ENCODE measurements around the gene LRRC43.
"Not testable (repeated sequence)": the region's sequence is repeated elsewhere in the genome, so short reads cannot be mapped to it uniquely, and the experiment has no call there.

The LRRC43 gene

GRCh38 chr12:122172262-122172939 lies 10.5 kb upstream of the LRRC43 start:
- H2BK12ac ChIP-seq (ENCODE audit: low read length), result no peak overlapping the region
- H3K4me1 ChIP-seq (ENCODE audit: control insufficient read depth in 1 of 2, insufficient read depth in 2 of 2, low read length in 2 of 2), result no peaks in the 10 kb centered on the region
- no peak overlapping the region for H3K27ac ChIP-seq (ENCODE audit: low read depth, low read length)
- no peak overlapping the region for H3K14ac ChIP-seq (ENCODE audit: low read length)
- H3K36me3 ChIP-seq (ENCODE audit: control insufficient read depth in 1 of 2, insufficient read depth in 2 of 2, low read length in 2 of 2), result no peaks in the 10 kb centered on the region
- no peak overlapping the region for H2BK120ac ChIP-seq (ENCODE audit: insufficient read depth, low read length, poor library complexity)
- no peak overlapping the region for H3K4ac ChIP-seq (ENCODE audit: low read depth, low read length)
- H3K4me2 ChIP-seq (ENCODE audit: low read length), result no peak overlapping the region
- no peaks in the 10 kb centered on the region for H3K9me3 ChIP-seq (ENCODE audit: insufficient read depth, low read depth, low read length)
- no peak overlapping the region for H2AK5ac ChIP-seq (ENCODE audit: low read length)
- no peaks in the 10 kb centered on the region for H3K79me1 ChIP-seq (ENCODE audit: low read length)
- no peak overlapping the region for H2BK5ac ChIP-seq (ENCODE audit: low read depth, low read length, poor library complexity)
- no CpG with 5 or more reads among the region's 17 CpGs for WGBS (ENCODE audit: extremely low coverage, insufficient coverage, insufficient read length)
- no peak overlapping the region for H3K18ac ChIP-seq (ENCODE audit: low read length)
- H4K8ac ChIP-seq (ENCODE audit: low read depth, low read length), result no peak overlapping the region
- H4K91ac ChIP-seq (ENCODE audit: low read depth, low read length), result no peak overlapping the region
- H2AFZ ChIP-seq (ENCODE audit: insufficient read depth, low read length, poor library complexity), result no peak overlapping the region
- no peak overlapping the region for H3K9ac ChIP-seq (ENCODE audit: low read length)
- no peak overlapping the region for H4K12ac ChIP-seq (ENCODE audit: low read depth, low read length)
- no peak for DNase-seq
- H3K79me2 ChIP-seq (ENCODE audit: control insufficient read depth, insufficient read depth, low read length, poor library complexity), result no peaks in the 10 kb centered on the region
- H3K4me3 ChIP-seq (ENCODE audit: low read depth, low read length), result no peak overlapping the region
- no peak overlapping the region for H3K23ac ChIP-seq (ENCODE audit: low read length)
- H3K27me3 ChIP-seq (ENCODE audit: insufficient read depth, low read length), result no peaks in the 10 kb centered on the region

- WGBS (ENCODE audit: extremely low coverage, insufficient coverage, insufficient read length), result no CpG with 5 or more reads among the region's 17 CpGs
Observed at GRCh38 chr12:122174155-122174845, 8.6 kb upstream of the LRRC43 start, which contains the start of gene IL31. TSS of gene IL31 (minus strand) at chr12:122174221. CDS start at chr12:122174172, 49 bp downstream.

GRCh38 chr12:122176473-122176872 lies 6.5 kb upstream of the LRRC43 start:
- H3K23ac ChIP-seq (ENCODE audit: low read length); H3K4me1 ChIP-seq (ENCODE audit: control insufficient read depth in 1 of 2, insufficient read depth in 2 of 2, low read length in 2 of 2); H3K4me3 ChIP-seq (ENCODE audit: low read depth, low read length); H3K14ac ChIP-seq (ENCODE audit: low read length); DNase-seq; H3K4ac ChIP-seq (ENCODE audit: low read depth, low read length); H3K27ac ChIP-seq (ENCODE audit: low read depth, low read length); H3K36me3 ChIP-seq (ENCODE audit: control insufficient read depth in 1 of 2, insufficient read depth in 2 of 2, low read length in 2 of 2); H3K27me3 ChIP-seq (ENCODE audit: insufficient read depth, low read length); H3K9me3 ChIP-seq (ENCODE audit: insufficient read depth, low read depth, low read length); H4K12ac ChIP-seq (ENCODE audit: low read depth, low read length); H3K79me1 ChIP-seq (ENCODE audit: low read length); H3K18ac ChIP-seq (ENCODE audit: low read length); H2BK120ac ChIP-seq (ENCODE audit: insufficient read depth, low read length, poor library complexity); H3K9ac ChIP-seq (ENCODE audit: low read length); H2AK5ac ChIP-seq (ENCODE audit: low read length); H3K4me2 ChIP-seq (ENCODE audit: low read length); H4K8ac ChIP-seq (ENCODE audit: low read depth, low read length); H2AFZ ChIP-seq (ENCODE audit: insufficient read depth, low read length, poor library complexity); H2BK5ac ChIP-seq (ENCODE audit: low read depth, low read length, poor library complexity); H4K91ac ChIP-seq (ENCODE audit: low read depth, low read length); H2BK12ac ChIP-seq (ENCODE audit: low read length); H3K79me2 ChIP-seq (ENCODE audit: control insufficient read depth, insufficient read depth, low read length, poor library complexity): not testable (repeated sequence)
- no CpG with 5 or more reads among the region's 4 CpGs for WGBS (ENCODE audit: extremely low coverage, insufficient coverage, insufficient read length)

More at GRCh38 chr12:122174155-122174845, 8.6 kb upstream of the LRRC43 start, which contains the start of gene IL31:
- H3K18ac ChIP-seq (ENCODE audit: low read length), result no peak within 1 kb of the TSS
- no peak within 1 kb of the TSS for H2AK5ac ChIP-seq (ENCODE audit: low read length)
- no peak within 1 kb of the TSS for H3K4me3 ChIP-seq (ENCODE audit: low read depth, low read length)
- H4K91ac ChIP-seq (ENCODE audit: low read depth, low read length), result no peak within 1 kb of the TSS
- no peaks in the 10 kb centered on the region for H3K4me1 ChIP-seq (ENCODE audit: control insufficient read depth in 1 of 2, insufficient read depth in 2 of 2, low read length in 2 of 2)
- no peak within 1 kb of the TSS for H4K8ac ChIP-seq (ENCODE audit: low read depth, low read length)
- H3K23ac ChIP-seq (ENCODE audit: low read length), result no peak within 1 kb of the TSS
- DNase-seq, result no peak
- no peak within 1 kb of the TSS for H3K9ac ChIP-seq (ENCODE audit: low read length)
- H2BK120ac ChIP-seq (ENCODE audit: insufficient read depth, low read length, poor library complexity), result no peak within 1 kb of the TSS
- H2AFZ ChIP-seq (ENCODE audit: insufficient read depth, low read length, poor library complexity), result no peak within 1 kb of the TSS
- H3K36me3 ChIP-seq (ENCODE audit: control insufficient read depth in 1 of 2, insufficient read depth in 2 of 2, low read length in 2 of 2), result no peaks in the 10 kb centered on the region
- H2BK12ac ChIP-seq (ENCODE audit: low read length), result no peak within 1 kb of the TSS
- no peaks in the 10 kb centered on the region for H3K79me2 ChIP-seq (ENCODE audit: control insufficient read depth, insufficient read depth, low read length, poor library complexity)
- H3K79me1 ChIP-seq (ENCODE audit: low read length), result no peaks in the 10 kb centered on the region
- H2BK5ac ChIP-seq (ENCODE audit: low read depth, low read length, poor library complexity), result no peak within 1 kb of the TSS
- no peaks in the 10 kb centered on the region for H3K9me3 ChIP-seq (ENCODE audit: insufficient read depth, low read depth, low read length)
- no peak within 1 kb of the TSS for H4K12ac ChIP-seq (ENCODE audit: low read depth, low read length)
- H3K27me3 ChIP-seq (ENCODE audit: insufficient read depth, low read length), result no peaks in the 10 kb centered on the region
- no peak within 1 kb of the TSS for H3K27ac ChIP-seq (ENCODE audit: low read depth, low read length)
- H3K4me2 ChIP-seq (ENCODE audit: low read length), result no peak within 1 kb of the TSS
- H3K4ac ChIP-seq (ENCODE audit: low read depth, low read length), result no peak within 1 kb of the TSS
- H3K14ac ChIP-seq (ENCODE audit: low read length), result no peak within 1 kb of the TSS

- H3K79me2 ChIP-seq (ENCODE audit: control insufficient read depth, insufficient read depth, low read length, poor library complexity), result peaks cover 2% of the 10 kb centered on the region
- H2BK12ac ChIP-seq (ENCODE audit: low read length), result no peak overlapping the region
- H3K27ac ChIP-seq (ENCODE audit: low read depth, low read length), result no peak overlapping the region
- H3K4me1 ChIP-seq (ENCODE audit: control insufficient read depth in 1 of 2, insufficient read depth in 2 of 2, low read length in 2 of 2), result peaks cover 0 to 3% of the 10 kb centered on the region in 2 experiments
- H3K4me3 ChIP-seq (ENCODE audit: low read depth, low read length), result no peak overlapping the region
- H3K18ac ChIP-seq (ENCODE audit: low read length), result no peak overlapping the region
- H2AFZ ChIP-seq (ENCODE audit: insufficient read depth, low read length, poor library complexity), result no peak overlapping the region
- H3K9me3 ChIP-seq (ENCODE audit: insufficient read depth, low read depth, low read length), result no peaks in the 10 kb centered on the region
- no peak overlapping the region for H4K8ac ChIP-seq (ENCODE audit: low read depth, low read length)
- no peak overlapping the region for H2BK5ac ChIP-seq (ENCODE audit: low read depth, low read length, poor library complexity)
- peak overlapping the region; percentile 95 for H3K4me2 ChIP-seq (ENCODE audit: low read length)
- H3K9ac ChIP-seq (ENCODE audit: low read length), result no peak overlapping the region
- no peak overlapping the region for H4K91ac ChIP-seq (ENCODE audit: low read depth, low read length)
- WGBS (ENCODE audit: extremely low coverage, insufficient coverage, insufficient read length), result no CpG with 5 or more reads among the region's 10 CpGs
- no peak overlapping the region for H3K14ac ChIP-seq (ENCODE audit: low read length)
- no peaks in the 10 kb centered on the region for H3K36me3 ChIP-seq (ENCODE audit: control insufficient read depth in 1 of 2, insufficient read depth in 2 of 2, low read length in 2 of 2)
- H3K79me1 ChIP-seq (ENCODE audit: low read length), result no peaks in the 10 kb centered on the region
- H2BK120ac ChIP-seq (ENCODE audit: insufficient read depth, low read length, poor library complexity), result no peak overlapping the region
- DNase-seq, result no peak
- no peak overlapping the region for H4K12ac ChIP-seq (ENCODE audit: low read depth, low read length)
- no peaks in the 10 kb centered on the region for H3K27me3 ChIP-seq (ENCODE audit: insufficient read depth, low read length)
- H3K23ac ChIP-seq (ENCODE audit: low read length), result no peak overlapping the region
- H3K4ac ChIP-seq (ENCODE audit: low read depth, low read length), result no peak overlapping the region
- H2AK5ac ChIP-seq (ENCODE audit: low read length), result no peak overlapping the region
Observed at GRCh38 chr12:122183588-122183940, 641 bp downstream of the LRRC43 start.
